Parathyroid adenoma (tissue), 2 donors: ENCODE data around the gene SND1.

ENCODE experiments used
- H2AFZ ChIP-seq: fragments of 300-600 bp; sonication (generic); one replicate; pipeline ENCODE4 v1.7.0; 2017; ENCODE audit warnings: antibody characterized with exemption, mild to moderate bottlenecking
- H3K27ac ChIP-seq: fragments of 300-600 bp; sonication (generic); one replicate; pipeline ENCODE4 v1.7.0; 2017
- H3K27me3 ChIP-seq: fragments of 300-600 bp; sonication (generic); one replicate; pipeline ENCODE4 v1.7.0; 2017; ENCODE audit warnings: low read length; ENCODE audit not compliant: control insufficient read depth, insufficient read depth
- H3K36me3 ChIP-seq: fragments of 300-600 bp; sonication (generic); one replicate; pipeline ENCODE4 v1.7.0; 2017; ENCODE audit warnings: low read length; ENCODE audit not compliant: control insufficient read depth, insufficient read depth
- H3K4me1 ChIP-seq: fragments of 300-600 bp; sonication (generic); one replicate; pipeline ENCODE4 v1.7.0; 2017; ENCODE audit warnings: control low read depth
- H3K4me2 ChIP-seq: fragments of 300-600 bp; sonication (generic); one replicate; pipeline ENCODE4 v1.7.0; 2017; ENCODE audit warnings: low read length
- H3K4me3 ChIP-seq: fragments of 300-600 bp; sonication (generic); one replicate; pipeline ENCODE4 v1.7.0; 2017; ENCODE audit warnings: low read depth, low read length
- H3K79me2 ChIP-seq: fragments of 300-600 bp; sonication (generic); one replicate; pipeline ENCODE4 v1.7.0; 2017; ENCODE audit warnings: control low read depth
- H3K9ac ChIP-seq: fragments of 300-600 bp; sonication (generic); one replicate; pipeline ENCODE4 v1.7.0; 2017; ENCODE audit warnings: mild to moderate bottlenecking
- H3K9me3 ChIP-seq: fragments of 300-600 bp; sonication (generic); one replicate; pipeline ENCODE4 v1.7.0; 2017; ENCODE audit warnings: low read length; ENCODE audit not compliant: control insufficient read depth
- CTCF ChIP-seq: fragments of 300-600 bp; sonication (generic); IDR thresholded peaks from one replicate; pipeline ENCODE4 v1.7.0; 2017; ENCODE audit warnings: antibody characterized with exemption, mild to moderate bottlenecking
- donor health status: primary hyperparathyroidism.

SND1 gene

GRCh38 chr7:127618042-127618441 lies 34.0 kb upstream of the SND1 start, which contains the start of gene PAX4:
Gene PAX4, minus strand, starts transcription at chr7:127618142. Its CDS starts 2,214 bp downstream, at chr7:127615928.
- Histone ChIP-seq H3K9ac (no peak within 1 kb of the TSS), H3K27me3 (no peaks in the 10 kb centered on the region)

GRCh38 chr7:127618775-127619174 lies 33.2 kb upstream of the SND1 start:
- H2AFZ ChIP-seq, result no peak overlapping the region
- no peaks in the 10 kb centered on the region for H3K4me1 ChIP-seq
- no peak for TF ChIP-seq CTCF
- no peak overlapping the region for H3K27ac ChIP-seq
- no peak overlapping the region for H3K4me3 ChIP-seq
- H3K27me3 ChIP-seq, result no peaks in the 10 kb centered on the region
- no peak overlapping the region for H3K9ac ChIP-seq
- H3K36me3 ChIP-seq, result no peaks in the 10 kb centered on the region
- H3K4me2 ChIP-seq, result no peak overlapping the region
- no peaks in the 10 kb centered on the region for H3K79me2 ChIP-seq
- H3K9me3 ChIP-seq, result no peaks in the 10 kb centered on the region

More at GRCh38 chr7:127618042-127618441, 34.0 kb upstream of the SND1 start, which contains the start of gene PAX4:
- Histone ChIP-seq H3K27ac (no peak within 1 kb of the TSS), H3K4me2 (no peak within 1 kb of the TSS), H2AFZ (no peak within 1 kb of the TSS), H3K9me3 (no peaks in the 10 kb centered on the region), H3K79me2 (no peaks in the 10 kb centered on the region), H3K4me1 (no peaks in the 10 kb centered on the region), H3K36me3 (no peaks in the 10 kb centered on the region), H3K4me3 (no peak within 1 kb of the TSS)
- TF ChIP-seq CTCF, result no peak

- H3K79me2 ChIP-seq, result no peaks in the 10 kb centered on the region
- H2AFZ ChIP-seq, result no peak overlapping the region
- no peak for TF ChIP-seq CTCF
- H3K36me3 ChIP-seq, result no peaks in the 10 kb centered on the region
- H3K27me3 ChIP-seq, result no peaks in the 10 kb centered on the region
- no peak overlapping the region for H3K4me2 ChIP-seq
- H3K4me1 ChIP-seq, result no peaks in the 10 kb centered on the region
- no peaks in the 10 kb centered on the region for H3K9me3 ChIP-seq
- no peak overlapping the region for H3K9ac ChIP-seq
- no peak overlapping the region for H3K4me3 ChIP-seq
- H3K27ac ChIP-seq, result no peak overlapping the region
Observed at GRCh38 chr7:127619681-127620405, 32.2 kb upstream of the SND1 start.

DNA sequence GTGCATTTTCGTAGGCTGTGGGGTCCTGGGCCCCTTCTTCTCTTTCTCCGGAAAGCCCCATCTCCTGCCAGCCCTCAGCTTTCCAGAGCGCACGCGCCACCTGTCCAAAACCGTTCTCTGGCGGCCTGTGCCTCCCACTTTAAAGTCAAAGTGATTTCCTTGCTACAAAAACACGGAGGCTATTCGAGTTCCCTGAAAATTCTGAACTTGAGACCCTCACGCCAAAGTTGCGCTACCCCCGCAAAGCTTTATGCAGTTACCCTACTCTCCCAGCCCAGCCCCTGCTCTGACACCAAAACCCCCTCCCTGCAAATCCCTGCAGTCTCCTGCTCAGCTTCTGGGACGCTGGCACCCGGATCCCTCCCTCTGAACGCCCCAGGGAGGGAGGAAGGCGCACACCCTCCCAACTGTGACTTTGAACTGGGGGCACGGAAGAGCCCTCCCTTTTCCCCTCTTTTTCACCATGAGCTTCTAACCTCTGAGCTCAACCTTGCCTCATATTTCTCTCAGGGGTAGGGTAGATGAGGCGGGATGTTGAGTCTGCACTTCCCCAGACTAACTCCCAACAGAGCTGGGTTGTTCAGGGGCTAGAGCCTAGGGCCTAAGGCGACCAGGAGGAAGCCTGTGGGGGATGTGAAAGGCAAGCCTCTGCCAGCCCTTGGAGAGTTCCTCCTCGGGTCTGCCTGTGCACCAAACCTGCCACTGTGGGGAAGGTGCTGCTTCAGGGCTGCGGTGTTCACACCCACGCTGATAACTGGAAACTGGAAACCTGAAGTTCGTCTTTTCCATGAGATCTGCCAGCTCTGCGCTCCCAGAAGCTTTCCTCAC lies 31.4 kb upstream of the SND1 start:
- Histone ChIP-seq H3K27ac (no peak overlapping the region), H3K4me2 (no peak overlapping the region), H3K27me3 (no peaks in the 10 kb centered on the region), H3K4me3 (no peak overlapping the region), H2AFZ (no peak overlapping the region), H3K79me2 (no peaks in the 10 kb centered on the region), H3K36me3 (no peaks in the 10 kb centered on the region), H3K4me1 (no peaks in the 10 kb centered on the region), H3K9ac (no peak overlapping the region), H3K9me3 (no peaks in the 10 kb centered on the region)
- no peak for TF ChIP-seq CTCF
